ENCODE results near the gene FYB2.

The FYB2 gene, protein sequence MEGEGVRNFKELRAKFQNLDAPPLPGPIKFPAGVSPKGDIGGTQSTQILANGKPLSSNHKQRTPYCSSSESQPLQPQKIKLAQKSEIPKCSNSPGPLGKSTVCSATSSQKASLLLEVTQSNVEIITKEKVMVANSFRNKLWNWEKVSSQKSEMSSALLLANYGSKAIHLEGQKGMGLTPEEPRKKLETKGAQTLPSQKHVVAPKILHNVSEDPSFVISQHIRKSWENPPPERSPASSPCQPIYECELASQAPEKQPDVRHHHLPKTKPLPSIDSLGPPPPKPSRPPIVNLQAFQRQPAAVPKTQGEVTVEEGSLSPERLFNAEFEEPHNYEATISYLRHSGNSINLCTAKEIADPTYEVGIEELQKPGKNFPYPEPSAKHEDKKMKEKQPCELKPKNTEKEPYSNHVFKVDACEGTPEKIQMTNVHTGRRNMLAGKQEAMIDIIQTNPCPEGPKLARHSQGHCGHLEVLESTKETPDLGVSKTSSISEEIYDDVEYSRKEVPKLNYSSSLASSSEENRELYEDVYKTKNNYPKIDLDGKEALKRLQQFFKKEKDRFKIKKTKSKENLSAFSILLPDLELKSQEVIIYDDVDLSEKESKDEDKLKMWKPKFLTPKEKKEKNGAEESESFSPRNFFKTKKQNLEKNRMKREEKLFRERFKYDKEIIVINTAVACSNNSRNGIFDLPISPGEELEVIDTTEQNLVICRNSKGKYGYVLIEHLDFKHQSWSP

DNA sequence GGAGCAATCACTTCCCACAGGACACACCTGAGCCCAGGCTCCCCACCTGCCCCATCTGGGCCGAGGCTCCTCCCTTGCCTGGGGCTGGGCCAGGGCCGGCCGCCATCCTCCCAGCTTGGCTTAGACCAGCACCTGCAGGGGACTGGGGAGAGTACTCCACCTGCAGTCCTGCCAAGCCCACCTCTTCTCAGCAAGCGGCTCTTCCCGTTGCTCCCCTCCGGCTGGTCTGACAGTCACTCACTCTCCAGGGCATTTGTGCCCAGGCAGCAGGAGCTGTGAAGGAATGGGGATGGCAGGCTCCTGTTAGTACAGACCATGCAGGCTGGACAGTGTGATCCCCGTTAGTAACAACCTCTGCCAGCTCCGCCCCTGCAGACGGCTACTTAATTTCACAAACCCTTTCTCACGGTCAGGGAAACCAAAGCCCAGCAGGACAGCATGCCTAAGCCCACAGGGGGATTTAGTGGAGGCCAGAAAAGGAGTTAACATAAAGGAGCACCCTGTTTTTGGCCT is at the start of gene FYB2:
TSS of gene FYB2 (minus strand) at position 18 of the 513 bp plus-strand sequence. CDS start 114 bp downstream, outside the sequence.
- DNase-seq (ENCODE audit: low spot score): no peak

DNA sequence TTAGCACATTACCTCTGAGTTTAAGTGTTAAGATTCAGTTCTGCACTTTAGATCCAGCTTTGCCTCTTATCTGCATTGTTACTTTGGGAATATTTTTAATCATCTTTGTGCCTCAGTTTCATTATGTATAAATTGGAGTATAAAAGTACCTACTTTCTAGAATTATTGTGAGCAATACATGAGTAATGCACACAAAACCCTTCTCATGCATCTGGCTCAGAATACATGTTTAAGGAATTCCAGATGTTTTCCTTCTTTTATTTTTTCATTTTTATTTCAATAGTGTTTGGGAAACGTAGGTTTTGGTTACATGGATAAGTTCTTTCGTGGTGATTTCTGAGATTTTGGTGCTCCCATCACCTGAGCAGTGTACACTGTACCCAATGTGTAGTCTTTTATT is 49.6 kb upstream of the FYB2 start:
- DNase-seq (ENCODE audit: low spot score): no peak

DNA sequence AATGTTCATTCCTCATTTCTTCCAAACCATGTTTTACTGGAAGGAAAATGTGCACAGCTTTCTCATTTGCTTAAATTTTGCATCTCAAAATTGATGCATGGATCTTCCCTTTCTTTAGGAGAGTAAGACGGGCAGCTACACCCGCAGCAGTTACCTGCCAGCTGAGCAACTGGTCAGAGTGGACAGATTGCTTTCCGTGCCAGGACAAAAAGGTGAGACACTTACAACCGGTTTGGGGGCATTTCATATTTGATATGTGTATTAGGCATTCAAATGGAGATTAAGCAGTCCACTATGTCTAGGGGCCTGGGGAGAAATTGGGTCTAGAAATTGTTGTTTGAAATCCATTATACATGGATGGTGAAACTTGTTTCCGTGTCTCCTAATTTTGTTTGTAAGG is 48.3 kb upstream of the FYB2 start:
- no peak for DNase-seq (ENCODE audit: low spot score)

DNA sequence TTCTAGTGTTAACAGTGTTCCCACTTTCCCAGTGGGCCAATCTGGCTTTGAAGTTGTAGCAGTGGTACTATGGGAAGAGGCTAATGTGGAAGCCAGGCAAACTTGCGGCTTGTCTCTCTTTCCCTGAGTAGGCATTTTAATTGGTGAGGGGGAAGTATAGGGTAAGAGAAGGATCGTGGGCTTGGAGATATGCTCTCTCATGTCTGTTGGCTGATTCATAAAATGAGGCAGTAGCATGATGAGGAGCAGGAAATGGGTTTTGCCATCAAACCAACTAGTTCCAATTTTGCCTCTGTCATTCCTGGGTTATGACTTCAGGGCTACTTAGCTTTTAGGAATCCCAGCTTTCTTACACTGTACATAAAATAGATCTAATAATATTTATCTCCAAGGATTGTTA is 47.5 kb upstream of the FYB2 start:
- DNase-seq (ENCODE audit: low spot score): no peak

DNA sequence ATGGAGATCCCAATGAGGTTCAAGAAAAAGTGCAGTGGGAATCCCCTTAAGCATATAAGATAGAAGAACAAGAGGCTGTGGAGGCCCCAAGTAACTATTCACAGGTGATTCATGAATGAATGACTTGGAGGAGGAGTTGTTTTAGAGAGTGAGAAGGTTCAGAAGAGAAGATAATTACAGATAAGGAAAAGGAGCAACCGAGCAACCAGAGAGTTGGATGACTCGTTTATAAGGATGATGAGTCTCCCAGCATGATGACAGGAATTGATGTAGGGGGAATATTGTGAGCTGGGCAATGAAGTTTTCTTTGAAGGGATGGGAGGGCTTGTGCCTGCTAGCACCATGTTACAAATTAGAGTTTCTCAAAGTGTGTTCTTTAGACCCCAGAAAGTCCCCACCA is 45.2 kb upstream of the FYB2 start:
- no peak for DNase-seq (ENCODE audit: low spot score)

DNA sequence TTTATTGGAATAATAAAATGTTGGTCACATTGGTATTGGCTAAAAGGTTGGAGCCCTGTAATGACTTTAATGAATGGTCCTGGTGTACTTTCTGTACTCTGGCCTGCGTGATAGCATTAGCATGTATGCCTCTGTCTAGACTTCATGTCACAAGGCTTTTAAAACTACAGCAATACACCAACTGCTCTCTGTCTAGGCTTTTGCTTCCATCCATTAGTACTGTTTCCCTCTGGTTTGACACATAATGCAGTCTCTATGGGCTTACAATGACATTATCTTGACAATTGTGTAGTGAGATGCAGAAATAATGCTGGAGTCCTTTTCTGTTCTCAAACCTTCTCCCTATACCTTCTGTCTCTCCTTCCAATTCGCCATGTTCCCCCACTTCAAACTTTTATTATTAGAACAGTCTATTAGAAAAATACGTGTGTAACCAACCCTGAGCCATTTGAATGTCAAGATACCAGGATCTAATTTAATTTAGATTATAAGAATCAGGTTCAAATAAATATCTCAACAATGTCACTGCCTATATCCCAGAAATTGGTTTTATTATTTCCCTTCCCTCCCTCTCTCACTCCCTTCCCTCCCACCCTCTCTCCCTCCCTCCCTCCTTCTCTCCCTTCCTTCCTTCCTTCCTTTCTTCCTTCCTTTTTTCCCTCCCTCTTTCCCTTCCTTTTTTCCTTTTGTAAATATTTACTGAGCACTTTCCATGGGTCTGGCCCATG is 44.2 kb upstream of the FYB2 start:
- no peak for DNase-seq (ENCODE audit: low spot score)

DNA sequence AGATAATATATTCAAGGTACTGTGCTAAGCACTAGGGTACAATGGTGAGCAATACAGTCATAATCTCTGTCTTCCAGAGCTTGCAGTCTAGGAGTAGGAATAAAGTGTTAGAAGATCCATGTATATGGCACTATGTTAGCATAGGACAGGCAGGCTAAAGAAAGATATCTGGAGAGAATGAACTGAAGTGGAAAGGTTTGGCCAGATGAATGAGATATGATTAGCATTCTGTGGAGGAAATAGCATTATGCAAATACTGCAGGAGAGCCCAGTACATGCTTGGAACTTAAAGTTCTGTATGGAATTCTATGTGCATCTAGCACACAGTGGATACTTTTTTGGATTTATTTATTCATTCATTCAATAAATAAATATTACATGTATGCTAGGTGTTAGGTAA is 40.1 kb upstream of the FYB2 start:
- no peak for DNase-seq (ENCODE audit: low spot score)

DNA sequence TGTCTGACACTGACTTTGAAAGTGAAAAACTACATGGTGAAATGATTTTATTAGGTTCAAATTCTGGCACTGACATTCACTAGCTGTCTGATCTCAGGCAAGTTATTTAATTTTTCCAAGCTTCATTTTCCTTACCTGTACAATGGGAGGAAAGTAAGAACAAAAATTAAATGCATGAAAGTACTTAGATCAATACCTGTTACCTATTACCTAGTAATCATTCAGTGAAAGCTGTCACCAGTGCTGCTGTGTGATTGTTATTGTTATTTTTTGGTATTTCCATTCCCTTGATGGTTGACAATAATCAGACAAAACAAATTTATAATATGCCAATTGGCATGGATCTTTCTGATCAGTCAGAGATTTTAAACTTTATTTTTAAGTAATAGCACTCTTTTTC is 37.0 kb upstream of the FYB2 start:
- no peak for DNase-seq (ENCODE audit: low spot score)

DNA sequence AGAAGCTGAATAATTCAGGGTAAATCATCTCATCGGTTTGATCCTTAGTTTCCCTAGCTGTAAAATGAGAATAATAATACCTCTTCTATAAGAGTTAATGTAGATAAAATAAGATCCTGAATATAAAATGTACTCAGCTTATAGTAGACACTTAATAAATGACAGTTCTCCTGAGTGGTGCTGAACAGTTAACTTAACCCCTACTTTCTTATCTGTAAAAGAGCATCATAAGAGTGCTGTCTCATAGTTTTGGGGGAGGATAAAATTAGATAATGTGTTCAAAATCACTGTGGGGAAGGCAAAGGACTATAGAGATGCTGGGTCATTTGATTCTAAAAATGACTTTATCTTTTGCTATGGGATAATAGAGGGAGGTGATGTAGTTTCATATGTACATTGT is 36.0 kb upstream of the FYB2 start:
- no peak for DNase-seq (ENCODE audit: low spot score)

DNA sequence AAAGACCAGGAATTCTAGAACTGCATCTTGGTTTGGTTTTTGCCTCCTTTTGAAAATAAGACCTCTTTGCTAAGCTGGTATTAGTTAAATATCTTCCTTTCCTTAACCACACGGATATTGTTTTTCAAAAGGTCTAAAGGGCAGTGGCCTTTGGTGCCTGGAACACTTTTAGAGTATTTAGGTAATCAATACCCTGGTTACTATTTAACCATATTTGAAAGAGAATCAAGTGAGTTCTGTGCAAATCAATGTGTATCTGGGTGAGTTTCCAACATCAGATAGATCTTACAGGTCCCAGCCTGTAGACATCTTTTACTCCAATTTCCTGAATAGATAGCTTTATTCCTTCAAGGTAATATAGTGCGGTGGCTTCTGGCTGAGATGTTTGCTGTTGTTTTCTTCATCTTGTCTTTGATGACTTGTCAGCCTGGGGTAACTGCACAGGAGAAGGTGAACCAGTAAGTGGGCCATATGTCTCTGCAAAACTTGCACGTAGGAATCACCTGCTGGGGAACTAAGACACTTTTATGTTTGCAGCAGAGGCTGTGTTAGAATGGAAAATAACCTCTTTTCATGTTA is 35.4 kb upstream of the FYB2 start, which contains the start of gene C8A:
TSS of gene C8A (plus strand) at position 277 of the 579 bp plus-strand sequence. CDS start at position 382, 105 bp downstream.
- DNase-seq (ENCODE audit: low spot score): no peak

DNA sequence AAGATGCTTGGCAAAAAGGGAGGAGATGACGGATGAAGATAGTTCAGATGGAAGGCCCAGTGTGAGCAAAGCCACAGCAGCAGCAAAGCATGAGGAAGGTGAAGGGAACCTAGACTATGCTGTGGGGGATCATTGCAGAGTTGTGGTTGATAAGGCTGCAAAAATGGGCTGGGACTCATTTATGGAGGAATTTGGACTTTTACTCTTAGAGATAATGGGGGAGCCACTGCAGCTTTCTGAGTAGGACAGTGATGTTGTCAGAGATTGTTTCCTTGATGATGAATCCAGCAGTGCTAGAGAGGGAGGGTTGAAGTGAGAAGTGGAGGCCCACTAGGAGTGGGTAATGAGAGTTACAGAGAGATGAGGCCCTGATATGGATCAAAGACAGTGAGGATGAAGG is 33.3 kb upstream of the FYB2 start:
- DNase-seq (ENCODE audit: low spot score): no peak

DNA sequence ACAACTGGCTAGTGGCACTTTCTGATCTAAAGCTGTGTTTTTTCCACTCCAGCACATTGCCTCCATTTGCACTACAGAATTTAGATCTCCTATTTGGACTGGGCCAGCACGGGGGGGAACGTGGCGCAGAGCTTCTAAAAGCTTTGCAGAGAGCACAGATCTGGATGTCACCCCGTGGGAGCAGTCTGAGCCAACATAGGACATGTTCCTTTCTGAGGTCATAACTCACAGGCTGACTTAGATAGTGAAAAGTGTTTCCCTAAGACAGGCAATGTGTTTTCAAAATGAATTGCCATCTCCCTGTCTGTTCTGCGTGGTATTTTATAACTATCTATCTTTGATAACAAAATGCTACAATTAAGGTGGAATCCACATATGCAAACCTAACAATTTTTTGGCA is 31.7 kb upstream of the FYB2 start:
- no peak for DNase-seq (ENCODE audit: low spot score)

DNA sequence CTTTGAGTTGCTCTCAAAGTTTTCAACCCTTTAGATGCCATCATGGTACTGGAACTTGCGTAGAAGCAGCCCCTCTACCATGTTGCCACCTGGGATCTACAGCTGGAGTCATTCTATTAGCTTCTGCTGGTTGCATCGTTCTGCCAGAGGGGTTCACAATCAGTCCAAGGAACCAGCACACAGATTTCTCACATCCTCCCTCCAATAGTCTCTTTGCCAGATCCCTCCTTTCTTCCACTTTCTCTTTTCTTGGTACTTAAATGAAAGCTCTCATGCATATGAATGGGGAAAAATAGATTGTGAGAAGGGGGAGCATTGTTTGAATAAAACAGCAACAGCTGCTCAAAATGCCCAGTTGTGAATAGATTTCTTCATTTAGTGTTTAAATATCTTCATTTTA is 31.2 kb upstream of the FYB2 start:
- no peak for DNase-seq (ENCODE audit: low spot score)

DNA sequence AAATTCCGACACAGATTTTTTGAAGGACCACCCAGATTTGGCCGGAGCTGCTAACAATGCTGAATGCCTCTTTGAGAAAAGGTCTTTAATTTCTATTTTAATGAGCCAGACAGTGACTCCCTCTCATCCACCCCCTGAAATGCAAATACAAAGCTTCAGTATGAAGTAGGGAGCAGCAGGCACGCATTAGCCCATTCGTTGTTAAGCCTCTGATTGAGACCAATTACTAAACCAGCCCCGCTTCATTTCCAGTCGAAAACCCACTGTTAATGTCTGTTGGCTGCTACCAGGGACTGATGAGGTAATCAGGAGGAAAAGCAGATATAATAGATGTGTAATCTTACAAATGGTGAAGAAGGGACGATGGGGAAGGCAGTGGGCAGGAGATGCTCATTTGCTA is 30.5 kb upstream of the FYB2 start:
- no peak for DNase-seq (ENCODE audit: low spot score)

DNA sequence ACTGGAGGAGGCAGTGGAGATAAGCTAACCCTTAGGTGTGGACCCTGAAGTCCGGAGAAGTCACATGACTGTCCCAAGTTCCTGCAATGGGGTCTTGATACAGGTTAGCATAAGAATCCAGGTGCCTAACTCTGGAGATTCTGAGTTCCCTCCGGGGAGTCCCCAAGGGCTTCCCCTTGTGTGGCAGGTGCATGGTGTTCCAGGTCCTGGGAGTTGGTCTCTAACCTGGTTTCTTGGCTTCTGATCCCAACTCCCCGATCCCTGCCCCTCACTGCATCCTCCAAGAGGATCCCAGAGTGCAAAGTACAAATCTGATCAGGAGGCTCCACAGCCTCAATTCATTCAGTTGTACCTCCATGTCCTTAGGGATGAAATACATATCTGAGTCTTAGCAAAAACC is 26.1 kb upstream of the FYB2 start:
- no peak for DNase-seq (ENCODE audit: low spot score)

DNA sequence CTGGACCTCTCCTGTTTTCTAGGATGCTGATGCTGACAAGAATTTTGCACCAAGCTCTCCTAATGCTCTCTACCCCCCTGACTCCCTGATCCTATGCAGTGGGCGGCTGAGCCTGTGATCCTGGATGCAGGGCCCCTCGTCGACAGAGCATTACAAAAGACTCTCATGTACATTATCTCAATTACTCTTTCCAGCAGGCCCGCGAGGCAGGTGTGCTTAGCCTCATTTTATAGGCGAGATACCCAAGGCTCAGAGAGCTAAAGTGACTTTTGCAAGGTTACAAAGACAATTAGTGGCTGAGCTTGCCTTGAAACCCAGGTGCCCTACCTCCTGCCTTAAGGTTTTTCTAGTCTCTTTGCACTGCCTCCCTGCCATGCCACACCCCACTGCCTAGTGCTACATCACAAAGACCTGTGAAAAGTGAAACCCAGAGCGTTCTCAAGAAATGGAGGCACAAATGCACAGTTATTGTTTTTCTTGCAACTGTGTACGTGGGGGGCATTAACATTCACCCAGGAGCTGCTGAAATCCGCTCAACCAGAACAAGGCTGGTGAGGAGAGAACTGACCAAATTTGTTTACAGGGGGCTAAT is 25.4 kb upstream of the FYB2 start:
- no peak for DNase-seq (ENCODE audit: low spot score)

DNA sequence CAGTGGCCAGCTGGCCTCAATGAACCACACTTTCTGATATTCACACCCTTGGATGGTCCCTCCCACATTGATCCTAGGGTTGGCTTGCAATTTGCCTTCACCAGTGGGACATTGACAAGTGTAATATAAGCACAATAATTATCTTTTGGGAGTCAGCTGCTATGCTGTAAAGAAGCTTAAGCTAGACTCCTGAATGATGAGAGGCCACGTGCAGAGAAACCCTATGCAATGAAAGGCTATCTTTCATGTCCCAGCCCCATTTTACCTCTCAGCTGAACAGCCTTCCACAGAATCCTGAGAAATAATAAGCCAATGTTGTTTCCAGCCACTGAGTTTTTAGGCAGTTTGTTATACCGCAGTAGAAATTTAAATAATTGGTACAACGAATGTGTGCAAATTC is 24.3 kb upstream of the FYB2 start:
- no peak for DNase-seq (ENCODE audit: low spot score)

DNA sequence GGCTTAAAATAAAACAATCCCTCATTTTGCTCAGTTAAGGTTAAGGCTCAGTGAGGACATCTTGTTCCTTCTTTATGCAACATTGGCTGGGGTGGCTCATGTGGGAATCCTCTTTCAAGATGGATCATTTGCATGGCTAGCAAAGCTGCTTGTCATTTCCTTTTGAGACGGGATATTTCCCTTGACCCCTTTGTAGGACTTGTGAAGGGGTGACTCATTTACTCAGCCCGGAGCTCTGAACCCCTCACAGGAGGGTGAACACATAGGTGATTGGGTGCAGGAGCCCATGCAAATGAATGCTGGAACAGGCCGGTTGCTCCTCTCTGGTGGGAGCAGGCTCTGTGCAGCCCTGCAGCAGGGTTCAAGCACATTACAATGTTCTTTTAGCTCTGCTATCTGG is 19.6 kb upstream of the FYB2 start:
- no peak for DNase-seq (ENCODE audit: low spot score)

DNA sequence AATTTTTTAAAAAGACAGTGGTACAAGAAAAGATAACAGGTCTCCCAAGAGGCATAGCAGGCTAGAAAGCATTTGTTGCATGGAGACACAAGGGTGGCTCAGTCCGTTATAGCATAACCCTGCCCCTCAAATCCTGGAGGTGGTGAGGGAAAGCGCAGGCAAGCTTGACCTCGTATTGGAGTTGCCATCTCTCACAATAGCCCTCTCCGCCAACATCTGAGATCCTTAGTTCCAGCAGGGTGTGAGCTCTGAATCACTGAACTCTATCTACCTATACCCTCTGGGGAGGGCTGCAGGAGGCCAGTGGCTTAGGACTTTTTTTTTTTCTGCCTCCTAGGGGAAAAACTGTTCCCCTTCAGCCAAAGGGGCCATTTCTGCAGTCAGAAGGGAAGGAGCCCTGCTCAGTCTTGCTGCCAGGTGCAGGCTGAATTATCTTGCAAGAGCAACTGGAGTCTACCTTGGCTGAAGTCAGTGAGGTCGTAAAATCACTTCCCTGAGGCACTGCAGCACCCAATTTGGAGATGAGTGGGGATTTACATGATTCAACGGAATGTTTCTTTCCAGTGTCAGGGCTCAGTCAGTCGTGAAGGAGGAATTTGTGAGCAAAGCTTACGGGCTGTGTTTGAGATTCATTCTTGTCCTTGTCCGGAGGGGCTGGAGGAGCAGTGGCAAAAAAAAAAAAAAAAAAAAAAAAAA is 18.2 kb upstream of the FYB2 start:
- DNase-seq (ENCODE audit: low spot score): no peak

DNA sequence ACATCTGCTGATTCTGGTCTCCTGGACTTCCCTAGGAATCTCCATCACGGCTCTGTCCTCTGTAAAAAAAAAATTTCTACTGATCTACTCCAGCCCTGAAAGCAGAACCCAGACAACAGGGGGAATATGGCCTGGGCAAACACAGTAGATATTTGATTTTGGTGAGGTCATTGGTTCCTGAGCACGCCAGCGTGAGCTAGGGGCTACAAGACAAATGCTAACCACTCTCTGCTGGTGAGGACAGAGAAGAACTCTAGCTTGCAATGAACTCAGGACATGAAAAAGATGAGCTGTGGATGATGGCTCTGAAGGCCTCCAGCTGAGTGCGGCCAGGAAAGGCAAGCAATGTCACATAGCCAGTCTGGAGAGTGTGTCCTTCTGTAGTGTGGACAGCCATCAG is 17.2 kb upstream of the FYB2 start:
- DNase-seq (ENCODE audit: low spot score): no peak

DNA sequence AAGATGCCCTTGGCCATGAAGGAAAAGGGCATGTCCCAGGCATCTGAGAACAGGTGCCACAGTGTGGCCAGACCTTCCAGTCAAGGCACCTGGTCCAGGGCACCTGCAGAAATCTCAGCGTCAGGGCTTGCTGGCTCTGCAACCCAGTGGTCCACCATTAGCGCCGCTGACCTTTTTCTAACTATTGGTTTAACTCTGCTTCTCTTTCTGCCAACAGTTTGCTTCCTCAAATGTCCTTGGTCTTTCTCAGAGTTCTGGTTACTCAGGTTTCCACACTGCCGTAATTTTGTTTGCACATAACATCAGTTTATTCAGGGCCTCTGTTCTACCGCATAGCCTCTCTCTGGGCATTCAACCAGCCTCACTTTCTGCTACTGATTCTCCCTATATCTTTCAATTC is 16.5 kb upstream of the FYB2 start:
- DNase-seq (ENCODE audit: low spot score): no peak
